ENCODE data around the gene ZNF611. TPM values are rescaled to one million over a fixed set of nuclear protein-coding genes. Genes with fewer than 3 reads are reported as not detected.
A peak's percentile ranks its signal among the peaks of the same experiment; 100 is the strongest.
"Not testable (repeated sequence)": the region's sequence is repeated elsewhere in the genome, so short reads cannot be mapped to it uniquely, and the experiment has no call there.

Gene ZNF611
- total RNA-seq, 1 donor from 2014 or later: 11.1 TPM

DNA sequence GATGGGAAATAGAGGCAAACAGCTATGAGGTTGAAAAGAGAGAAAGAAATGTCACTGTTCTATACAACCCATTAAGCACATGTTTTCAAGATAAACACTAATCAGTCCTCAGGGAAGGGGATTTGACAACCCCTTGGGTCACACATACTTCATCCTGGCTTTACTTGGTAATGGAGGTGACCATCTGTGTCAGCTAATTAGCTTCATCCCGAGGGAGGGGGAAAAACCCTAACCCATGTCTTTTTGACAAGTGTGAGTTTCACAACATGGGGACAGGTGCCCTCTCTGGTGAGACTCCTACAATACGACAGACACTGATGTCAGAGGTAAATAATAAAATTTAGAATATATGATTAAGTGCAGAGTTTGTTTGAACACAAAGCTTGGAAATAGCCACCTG, 43.1 kb downstream of the ZNF611 start:
- TF ChIP-seq, protein P1, sequence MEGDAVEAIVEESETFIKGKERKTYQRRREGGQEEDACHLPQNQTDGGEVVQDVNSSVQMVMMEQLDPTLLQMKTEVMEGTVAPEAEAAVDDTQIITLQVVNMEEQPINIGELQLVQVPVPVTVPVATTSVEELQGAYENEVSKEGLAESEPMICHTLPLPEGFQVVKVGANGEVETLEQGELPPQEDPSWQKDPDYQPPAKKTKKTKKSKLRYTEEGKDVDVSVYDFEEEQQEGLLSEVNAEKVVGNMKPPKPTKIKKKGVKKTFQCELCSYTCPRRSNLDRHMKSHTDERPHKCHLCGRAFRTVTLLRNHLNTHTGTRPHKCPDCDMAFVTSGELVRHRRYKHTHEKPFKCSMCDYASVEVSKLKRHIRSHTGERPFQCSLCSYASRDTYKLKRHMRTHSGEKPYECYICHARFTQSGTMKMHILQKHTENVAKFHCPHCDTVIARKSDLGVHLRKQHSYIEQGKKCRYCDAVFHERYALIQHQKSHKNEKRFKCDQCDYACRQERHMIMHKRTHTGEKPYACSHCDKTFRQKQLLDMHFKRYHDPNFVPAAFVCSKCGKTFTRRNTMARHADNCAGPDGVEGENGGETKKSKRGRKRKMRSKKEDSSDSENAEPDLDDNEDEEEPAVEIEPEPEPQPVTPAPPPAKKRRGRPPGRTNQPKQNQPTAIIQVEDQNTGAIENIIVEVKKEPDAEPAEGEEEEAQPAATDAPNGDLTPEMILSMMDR (conservative IDR thresholded peaks at IDR 0.05; ENCODE audit: low read depth, low read length): no peak
- no peak overlapping the region for H3K4me3 ChIP-seq (ENCODE audit: low read depth, low read length)
- DNase-seq (ENCODE audit: low read depth): no peak

GRCh38 chr19:52691215-52691610, 43.6 kb downstream of the ZNF611 start:
- H3K4me3 ChIP-seq (ENCODE audit: low read depth, low read length): peak overlapping the region; percentile 94
- TF ChIP-seq, protein P1 (conservative IDR thresholded peaks at IDR 0.05; ENCODE audit: low read depth, low read length): no peak
- no peak for DNase-seq (ENCODE audit: low read depth)

DNA sequence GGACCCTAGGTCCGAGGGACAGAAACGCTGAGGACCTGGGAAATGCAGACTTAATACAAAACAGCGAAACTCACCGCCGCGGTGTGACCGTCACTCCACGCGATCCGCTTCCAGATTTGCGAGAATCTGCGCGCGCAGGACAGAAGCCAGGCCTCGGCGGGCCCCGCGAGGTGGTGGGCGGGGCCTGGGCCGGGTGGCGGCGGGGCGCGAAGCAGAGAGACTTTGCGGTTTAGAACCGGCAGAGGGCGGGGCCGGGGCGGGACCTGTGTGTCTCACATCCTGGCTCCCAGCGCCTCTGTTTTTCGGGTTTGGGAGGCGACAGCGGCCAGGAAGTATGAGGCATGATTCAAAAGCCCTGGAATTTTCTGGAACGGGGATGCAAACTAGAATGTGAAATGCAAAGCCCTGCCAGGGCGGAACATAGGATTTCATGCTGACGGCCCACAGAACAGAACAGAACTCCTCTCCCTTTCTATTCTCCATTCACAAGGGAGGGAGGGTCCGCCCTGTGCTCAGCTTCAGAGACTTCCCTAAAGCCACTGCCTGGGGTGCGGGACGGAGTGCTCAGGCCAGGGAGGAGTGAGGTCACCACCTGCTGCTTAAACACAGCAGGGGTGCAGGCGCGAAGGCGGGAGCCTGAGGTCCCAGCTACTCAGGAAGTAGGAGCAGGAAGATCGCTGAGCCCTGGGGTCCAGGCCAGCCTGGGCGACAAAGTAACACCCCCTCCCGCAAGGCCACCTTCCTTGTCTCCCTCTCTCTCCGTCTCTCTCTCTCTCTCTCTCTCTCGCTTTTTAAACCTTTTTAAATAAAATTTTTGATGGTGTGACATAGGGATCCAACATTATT, 44.3 kb downstream of the ZNF611 start:
- TF ChIP-seq, protein P1 (conservative IDR thresholded peaks at IDR 0.05; ENCODE audit: low read depth, low read length): no peak
- peak overlapping the region; percentile 94 for H3K4me3 ChIP-seq (ENCODE audit: low read depth, low read length)
- peak; percentile 53 for DNase-seq (ENCODE audit: low read depth)

DNA sequence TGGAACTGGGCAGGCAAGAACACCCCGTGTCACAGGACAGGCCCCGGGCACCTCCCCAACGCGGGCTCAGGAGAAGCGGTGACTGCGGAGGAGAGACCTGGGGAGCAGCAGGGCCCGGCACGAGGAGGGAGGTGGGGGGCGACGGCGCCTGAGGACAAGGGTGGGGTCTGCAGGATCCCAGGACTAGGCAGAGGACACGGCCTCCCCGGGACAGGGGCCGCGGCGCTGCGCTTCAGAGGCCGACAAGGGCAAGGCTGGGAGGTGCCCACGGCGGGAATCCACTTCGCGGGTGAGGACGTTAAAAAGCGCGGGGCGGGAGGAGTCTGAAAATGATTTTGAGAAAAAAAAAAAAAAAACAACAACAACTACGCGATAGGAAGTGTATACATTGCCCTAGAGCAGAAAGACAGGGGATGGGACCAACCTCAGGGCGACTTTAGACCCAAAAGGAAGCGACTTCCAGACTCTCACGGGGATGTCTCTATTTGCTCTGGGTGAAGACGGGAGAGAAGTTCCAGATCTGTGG, 44.9 kb downstream of the ZNF611 start:
- TF ChIP-seq, protein P1 (conservative IDR thresholded peaks at IDR 0.05; ENCODE audit: low read depth, low read length): no peak
- DNase-seq (ENCODE audit: low read depth): no peak
- H3K4me3 ChIP-seq (ENCODE audit: low read depth, low read length): peak overlapping the region; percentile 94

DNA sequence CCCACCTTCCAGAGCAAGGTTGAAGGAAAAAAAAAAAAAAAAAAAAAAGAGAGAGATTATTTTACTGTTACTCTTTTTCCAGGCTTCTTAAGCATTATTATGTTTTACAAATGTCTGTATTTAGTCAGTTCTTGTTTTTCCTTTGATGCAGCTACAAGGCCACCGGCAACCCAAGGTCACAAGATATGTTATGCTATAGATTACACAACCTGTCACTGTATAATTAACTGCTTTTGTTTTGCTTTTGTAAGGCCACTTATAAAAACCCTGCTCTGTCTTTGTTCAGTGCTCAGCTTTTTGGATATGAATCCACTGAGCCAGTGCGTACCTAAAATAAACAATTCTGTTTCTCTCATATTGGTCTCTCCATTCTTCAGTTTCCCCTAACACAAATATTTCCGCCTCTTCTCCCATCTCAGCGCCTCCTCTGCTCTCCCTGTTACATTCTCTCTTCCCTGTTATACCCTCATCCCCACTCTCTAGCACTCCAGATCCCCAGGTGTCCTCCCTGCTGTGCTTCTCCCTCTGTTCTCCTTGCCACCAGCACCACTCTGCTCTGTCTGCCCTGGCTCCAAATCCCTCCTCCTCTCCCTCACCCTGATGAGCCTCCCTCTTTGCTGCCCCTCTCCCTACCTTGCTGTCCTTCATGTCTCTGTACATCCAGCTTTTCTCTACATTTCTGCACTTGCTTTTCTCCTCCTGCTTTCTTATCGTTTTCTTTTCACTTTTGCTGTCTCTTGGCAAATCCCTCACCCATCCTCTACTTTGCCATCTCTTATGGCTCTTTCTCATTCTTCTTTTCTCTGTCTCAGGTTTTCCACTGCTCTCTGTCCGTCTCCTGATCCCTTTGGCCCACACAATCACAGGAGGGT, 45.7 kb downstream of the ZNF611 start:
- peak overlapping the region; percentile 94 for H3K4me3 ChIP-seq (ENCODE audit: low read depth, low read length)
- DNase-seq (ENCODE audit: low read depth): not testable (repeated sequence)

DNA sequence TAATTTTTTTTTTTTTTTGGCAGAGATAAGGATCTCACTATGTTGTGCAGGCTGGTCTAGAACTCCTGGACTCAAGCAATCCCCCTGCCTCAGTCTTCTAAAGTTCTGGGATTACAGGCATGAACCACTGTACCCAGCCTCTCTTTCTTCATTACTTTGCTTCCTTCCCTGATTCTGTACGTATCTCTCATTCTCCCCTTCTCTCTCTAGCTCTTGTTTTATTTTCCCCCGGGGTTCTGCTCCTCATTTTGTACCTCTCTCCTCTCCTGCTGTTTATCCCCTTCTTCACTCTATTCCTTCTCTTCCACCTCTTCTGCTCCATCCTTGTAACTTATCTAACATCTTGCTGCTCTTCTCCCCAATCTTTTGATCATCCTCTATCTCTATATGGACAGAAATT, 46.5 kb downstream of the ZNF611 start:
- H3K4me3 ChIP-seq (ENCODE audit: low read depth, low read length): peak overlapping the region; percentile 94
- TF ChIP-seq, protein P1 (conservative IDR thresholded peaks at IDR 0.05; ENCODE audit: low read depth, low read length): no peak
- DNase-seq (ENCODE audit: low read depth): no peak

DNA sequence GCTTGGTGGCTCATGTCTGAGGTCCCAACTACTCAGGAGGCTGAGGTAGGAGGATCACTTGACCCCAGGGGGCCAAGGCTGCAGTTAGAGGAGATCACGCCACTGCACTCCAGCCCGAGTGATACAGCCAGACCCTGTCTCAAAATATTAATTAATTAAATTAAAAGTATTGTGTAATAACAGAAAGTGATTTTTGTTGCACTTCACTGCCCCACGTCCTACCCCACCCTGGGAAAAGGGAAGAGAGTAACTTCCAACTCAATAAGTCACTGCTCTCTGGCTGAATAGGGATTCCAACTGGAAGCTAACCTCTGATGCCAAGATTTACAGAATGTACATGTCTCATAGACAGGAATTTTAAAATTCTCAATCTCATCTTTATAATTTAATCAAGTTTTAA, 47.2 kb downstream of the ZNF611 start:
- TF ChIP-seq, protein P1 (conservative IDR thresholded peaks at IDR 0.05; ENCODE audit: low read depth, low read length): no peak
- DNase-seq (ENCODE audit: low read depth): no peak
- H3K4me3 ChIP-seq (ENCODE audit: low read depth, low read length): no peak overlapping the region
